MG63 (cell line): ENCODE measurements around the gene PCDH8. TPM values are rescaled to one million over a fixed set of nuclear protein-coding genes. Genes with fewer than 3 reads are reported as not detected.
A peak's percentile ranks its signal among the peaks of the same experiment; 100 is the strongest.
"Not testable (repeated sequence)": the region's sequence is repeated elsewhere in the genome, so short reads cannot be mapped to it uniquely, and the experiment has no call there.

Source experiments
- DNase-seq: peaks from one replicate; pipeline ENCODE4 v3.0.0-alpha.2; 2020
- H3K27me3 ChIP-seq: fragments of 250-450 bp; sonication (Bioruptor Pico); 2 replicates; pipeline ENCODE4 v1.5.1; 2020; ENCODE audit warnings: mild to moderate bottlenecking, moderate library complexity
- H3K36me3 ChIP-seq: fragments of 250-450 bp; sonication (Bioruptor Pico); 2 replicates; pipeline ENCODE4 v1.5.1; 2020; ENCODE audit warnings: mild to moderate bottlenecking, moderate library complexity
- H3K4me3 ChIP-seq: fragments of 250-450 bp; sonication (Bioruptor Pico); 2 replicates; pipeline ENCODE4 v1.5.1; 2020; ENCODE audit warnings: mild to moderate bottlenecking, moderate library complexity
- H3K9me3 ChIP-seq: fragments of 250-450 bp; sonication (Bioruptor Pico); 2 replicates; pipeline ENCODE4 v1.5.1; 2020; ENCODE audit warnings: mild to moderate bottlenecking, moderate library complexity
- total RNA-seq: library from RNA; depleted of rRNA; stranded (reverse); fragments of >200 nt; shearing (Covaris generic); gene quantifications from 2 replicates; pipeline ENCODE4 v1.2.3, GENCODE V29; 2014; ENCODE audit warnings: low replicate concordance

Gene PCDH8
- total RNA-seq, 1 experiment from 2014 or later, result not detected

DNA sequence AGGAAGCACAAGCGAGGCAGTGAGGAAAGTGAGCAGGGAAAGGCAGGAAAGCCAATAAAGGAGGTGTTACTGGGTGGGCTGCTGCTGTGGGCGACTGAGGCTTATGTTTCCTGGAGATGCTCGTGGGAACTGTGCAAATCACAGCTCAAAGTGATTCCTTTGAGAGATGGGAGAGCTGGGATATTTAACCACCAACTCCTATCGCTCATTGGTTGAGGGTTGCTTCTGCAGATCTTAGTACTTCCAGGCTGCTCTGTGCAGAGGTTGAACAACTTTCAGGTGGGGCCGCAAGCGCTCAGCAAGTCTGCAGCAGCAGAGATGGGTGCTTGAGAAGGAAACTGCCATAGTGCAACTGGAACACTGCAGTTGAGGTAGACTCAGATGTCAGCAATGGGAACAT is 8.4 kb downstream of the PCDH8 start:
- DNase-seq, result no peak
- H3K4me3 ChIP-seq, result no peak overlapping the region
- H3K9me3 ChIP-seq, result no peaks in the 10 kb centered on the region
- H3K27me3 ChIP-seq, result peaks cover 26% of the 10 kb centered on the region
- H3K36me3 ChIP-seq, result no peaks in the 10 kb centered on the region

- Histone ChIP-seq H3K27me3 (peaks cover 17% of the 10 kb centered on the region), H3K36me3 (no peaks in the 10 kb centered on the region), H3K9me3 (no peaks in the 10 kb centered on the region), H3K4me3 (no peak overlapping the region)
- no peak for DNase-seq
Observed at GRCh38 chr13:52838433-52839107, 9.9 kb downstream of the PCDH8 start.

DNA sequence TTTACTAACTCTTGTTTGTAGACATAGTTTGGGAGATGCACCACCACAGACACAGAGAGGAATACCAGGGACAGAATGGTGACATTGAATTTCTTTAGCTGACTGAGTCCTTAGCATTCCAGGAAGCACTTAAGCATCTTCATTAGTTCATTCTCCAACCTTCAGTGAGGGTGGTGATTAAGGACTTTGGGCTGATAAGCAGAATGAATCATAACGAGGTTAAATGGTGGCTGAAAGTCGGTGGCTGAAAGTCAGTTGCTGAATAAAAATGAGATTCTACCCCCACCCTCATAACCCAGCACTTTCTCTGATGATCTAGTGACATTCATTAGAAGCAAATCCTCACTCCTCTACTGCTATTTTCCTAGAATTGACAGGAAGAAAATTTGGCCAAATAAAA is 10.6 kb downstream of the PCDH8 start:
- DNase-seq, result no peak
- Histone ChIP-seq H3K9me3 (no peaks in the 10 kb centered on the region), H3K4me3 (no peak overlapping the region), H3K27me3 (peaks cover 10% of the 10 kb centered on the region), H3K36me3 (no peaks in the 10 kb centered on the region)

DNA sequence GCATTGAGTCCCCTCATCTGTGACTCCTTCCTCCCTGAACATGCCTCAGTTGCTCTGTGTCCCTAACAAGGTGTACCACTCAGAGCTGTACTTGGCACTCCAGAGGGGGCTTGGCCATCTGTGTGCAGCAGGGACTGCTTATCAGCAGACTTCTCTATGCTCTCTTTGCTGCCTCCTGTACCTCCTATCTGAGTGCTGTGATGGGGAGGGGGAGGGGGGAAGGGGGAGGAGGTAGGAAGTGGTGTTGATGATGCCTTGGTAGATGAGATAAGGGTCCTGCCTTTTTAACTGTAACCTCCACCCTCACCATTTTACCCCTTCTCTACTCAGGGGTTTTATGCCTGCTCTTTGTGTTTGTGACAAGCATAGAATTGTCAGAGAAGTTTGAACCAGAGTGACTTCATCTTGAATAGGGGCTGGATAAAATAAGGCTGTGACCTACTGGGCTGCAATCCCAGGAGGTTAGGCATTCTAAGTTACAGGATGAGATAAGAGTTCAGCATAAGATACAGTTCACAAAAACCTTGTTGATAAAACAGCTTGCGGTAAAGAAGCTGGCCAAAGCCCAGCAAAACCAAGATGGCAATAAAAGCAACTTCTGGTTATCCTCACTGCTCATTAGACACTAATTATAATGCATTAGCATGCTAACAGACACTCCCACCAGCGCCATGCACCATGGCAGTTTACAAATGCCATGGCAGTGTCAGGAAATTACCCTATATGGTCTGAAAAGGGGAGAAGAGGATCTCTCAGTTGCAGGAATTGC is 13.2 kb downstream of the PCDH8 start:
- Histone ChIP-seq H3K9me3 (no peaks in the 10 kb centered on the region), H3K36me3 (no peaks in the 10 kb centered on the region), H3K27me3 (peaks cover 9% of the 10 kb centered on the region), H3K4me3 (no peak overlapping the region)
- DNase-seq, result no peak

DNA sequence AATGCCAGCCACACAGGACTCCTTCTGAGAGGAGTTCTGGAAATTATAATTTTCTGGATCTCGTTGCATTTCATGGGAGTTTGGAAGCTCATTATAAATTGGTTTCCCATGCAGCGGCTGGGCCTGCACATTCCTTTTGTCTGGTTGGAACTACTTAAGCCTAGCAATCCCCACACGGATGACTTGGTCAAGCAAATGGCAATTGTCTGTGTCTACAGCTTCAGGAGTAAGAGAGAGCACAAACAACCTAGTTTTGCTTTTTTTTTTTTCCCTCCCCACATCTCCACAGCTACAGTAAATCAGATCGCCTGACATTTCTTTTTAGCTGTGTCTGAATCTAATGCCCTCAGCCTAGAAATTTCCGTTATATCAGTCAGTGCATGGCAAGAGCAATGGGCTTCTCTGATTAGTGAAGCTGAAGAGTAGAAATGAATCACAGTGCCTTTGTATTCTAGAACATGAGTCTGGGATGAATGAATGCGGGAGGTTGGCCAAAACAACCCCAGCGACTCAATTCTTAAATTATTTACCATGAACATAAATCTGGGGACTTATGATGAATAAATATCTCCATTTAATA is 15.1 kb downstream of the PCDH8 start:
- peaks cover 5% of the 10 kb centered on the region for H3K27me3 ChIP-seq
- H3K4me3 ChIP-seq, result no peak overlapping the region
- no peak for DNase-seq
- H3K9me3 ChIP-seq, result no peaks in the 10 kb centered on the region
- H3K36me3 ChIP-seq, result no peaks in the 10 kb centered on the region

DNA sequence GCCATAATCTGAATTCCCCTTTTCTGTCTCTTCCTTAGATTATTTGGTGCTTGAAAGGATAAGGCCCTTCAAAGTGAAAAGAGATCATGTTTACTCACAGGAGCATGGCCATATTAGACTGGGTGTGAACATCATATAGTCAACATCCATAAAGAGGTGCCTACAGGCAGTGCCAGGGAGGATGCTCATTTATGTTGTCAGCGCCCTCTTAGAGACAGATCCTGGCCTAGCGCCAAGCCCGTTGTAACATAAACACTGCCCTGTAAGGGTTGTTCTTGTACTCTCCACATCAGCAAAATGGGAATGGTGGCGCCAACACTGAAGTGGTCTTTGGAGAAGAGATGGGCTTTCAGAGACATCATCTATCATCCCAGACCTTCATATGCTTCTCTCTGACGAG is 16.1 kb downstream of the PCDH8 start:
- Histone ChIP-seq H3K36me3 (no peaks in the 10 kb centered on the region), H3K27me3 (peaks cover 2% of the 10 kb centered on the region), H3K4me3 (no peak overlapping the region), H3K9me3 (no peaks in the 10 kb centered on the region)
- no peak for DNase-seq

GRCh38 chr13:52830946-52831345 is 17.5 kb downstream of the PCDH8 start:
- Histone ChIP-seq H3K4me3 (no peak overlapping the region), H3K9me3 (no peaks in the 10 kb centered on the region), H3K36me3 (no peaks in the 10 kb centered on the region), H3K27me3 (peaks cover 2% of the 10 kb centered on the region)
- DNase-seq, result no peak

- peaks cover 2% of the 10 kb centered on the region for H3K27me3 ChIP-seq
- no peaks in the 10 kb centered on the region for H3K9me3 ChIP-seq
- no peak overlapping the region for H3K4me3 ChIP-seq
- DNase-seq, result peak; percentile 19
- no peaks in the 10 kb centered on the region for H3K36me3 ChIP-seq
Observed at GRCh38 chr13:52827839-52828238, 20.6 kb downstream of the PCDH8 start.

DNA sequence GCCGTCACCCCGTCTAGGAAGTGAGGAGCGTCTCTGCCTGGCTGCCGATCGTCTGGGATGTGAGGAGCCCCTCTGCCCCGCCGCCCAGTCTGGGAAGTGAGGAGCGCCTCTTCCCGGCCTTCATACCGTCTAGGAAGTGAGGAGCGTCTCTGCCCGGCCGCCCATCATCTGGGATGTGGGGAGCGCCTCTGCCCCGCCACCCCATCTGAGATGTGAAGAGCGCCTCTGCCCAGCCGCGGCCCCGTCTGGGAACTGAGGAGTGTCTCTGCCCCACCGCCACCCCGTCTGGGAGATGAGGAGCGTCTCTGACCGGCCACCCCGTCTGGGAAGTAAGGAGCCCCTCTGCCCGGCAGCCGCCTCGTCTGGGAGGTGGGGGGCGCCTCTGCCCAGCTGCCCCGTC is 30.6 kb downstream of the PCDH8 start:
- not testable (repeated sequence) for H3K9me3 ChIP-seq, H3K27me3 ChIP-seq, H3K36me3 ChIP-seq, DNase-seq, H3K4me3 ChIP-seq

DNA sequence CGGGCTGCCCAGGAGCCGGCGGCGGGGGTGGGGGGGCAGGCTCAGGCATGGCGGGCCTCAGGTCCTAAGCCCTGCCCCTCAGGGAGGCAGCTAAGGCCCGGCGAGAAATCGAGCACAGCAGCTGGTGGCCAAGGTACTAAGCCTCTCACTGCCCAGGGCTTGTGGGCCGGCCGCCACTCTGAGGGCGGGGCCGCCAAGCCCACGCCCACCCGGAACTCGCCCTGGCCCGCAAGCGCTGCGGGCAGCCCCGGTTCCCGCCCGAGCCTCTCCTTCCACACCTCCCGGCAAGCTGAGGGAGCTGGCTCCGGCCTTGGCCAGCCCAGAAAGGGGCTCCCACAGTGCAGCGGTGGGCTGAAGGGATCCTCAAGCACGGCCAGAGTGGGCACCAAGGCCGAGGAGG is 33.1 kb downstream of the PCDH8 start:
- Histone ChIP-seq H3K27me3 (no peaks in the 10 kb centered on the region), H3K36me3 (no peaks in the 10 kb centered on the region), H3K9me3 (no peaks in the 10 kb centered on the region), H3K4me3 (no peak overlapping the region)
- no peak for DNase-seq

DNA sequence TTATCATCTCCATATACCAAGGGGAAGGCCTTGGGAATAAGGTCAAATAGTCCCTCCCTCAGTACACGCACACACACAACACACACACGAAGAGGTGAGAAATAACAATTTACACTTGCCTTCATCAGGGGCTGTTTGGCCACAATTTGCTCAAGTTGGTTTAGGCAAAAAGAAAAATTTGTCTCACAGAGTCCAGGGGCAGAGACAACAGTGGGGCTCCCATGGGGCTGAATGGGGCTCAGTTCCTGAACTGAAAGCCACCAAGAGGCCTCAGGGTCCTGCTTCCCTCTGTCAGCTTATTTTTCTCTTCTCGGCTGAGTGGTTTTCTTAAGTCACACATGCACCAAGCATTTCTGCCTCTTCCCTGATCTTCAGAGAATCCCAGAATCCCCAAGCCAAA is 35.5 kb downstream of the PCDH8 start:
- DNase-seq, result no peak
- Histone ChIP-seq H3K27me3 (no peaks in the 10 kb centered on the region), H3K9me3 (no peaks in the 10 kb centered on the region), H3K4me3 (no peak overlapping the region), H3K36me3 (no peaks in the 10 kb centered on the region)

GRCh38 chr13:52811841-52812240 is 36.6 kb downstream of the PCDH8 start:
- no peaks in the 10 kb centered on the region for H3K27me3 ChIP-seq
- H3K4me3 ChIP-seq, result no peak overlapping the region
- no peaks in the 10 kb centered on the region for H3K9me3 ChIP-seq
- no peaks in the 10 kb centered on the region for H3K36me3 ChIP-seq
- DNase-seq, result no peak

DNA sequence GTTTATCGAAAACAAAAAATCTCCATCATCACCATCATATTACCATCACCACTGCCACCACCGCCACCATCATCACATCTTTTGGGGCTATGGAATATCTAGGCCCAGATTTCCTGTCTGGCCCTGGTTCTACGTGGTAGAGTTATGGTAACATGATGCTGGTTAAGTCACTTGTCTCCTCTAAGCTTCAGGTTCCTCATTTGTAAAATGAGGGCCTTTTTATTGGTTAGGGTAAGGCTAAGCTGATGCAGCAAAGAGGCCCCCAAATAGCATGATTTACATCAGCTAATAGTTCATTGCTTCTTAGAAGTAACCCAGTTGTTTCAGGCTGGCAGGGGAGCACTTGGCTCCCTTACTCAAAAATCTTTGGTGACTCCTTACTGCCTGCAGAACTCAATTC is 37.9 kb downstream of the PCDH8 start:
- Histone ChIP-seq H3K4me3 (no peak overlapping the region), H3K36me3 (no peaks in the 10 kb centered on the region), H3K9me3 (no peaks in the 10 kb centered on the region), H3K27me3 (peaks cover 3% of the 10 kb centered on the region; the same call in 1 of the 2 replicates)
- DNase-seq, result no peak

DNA sequence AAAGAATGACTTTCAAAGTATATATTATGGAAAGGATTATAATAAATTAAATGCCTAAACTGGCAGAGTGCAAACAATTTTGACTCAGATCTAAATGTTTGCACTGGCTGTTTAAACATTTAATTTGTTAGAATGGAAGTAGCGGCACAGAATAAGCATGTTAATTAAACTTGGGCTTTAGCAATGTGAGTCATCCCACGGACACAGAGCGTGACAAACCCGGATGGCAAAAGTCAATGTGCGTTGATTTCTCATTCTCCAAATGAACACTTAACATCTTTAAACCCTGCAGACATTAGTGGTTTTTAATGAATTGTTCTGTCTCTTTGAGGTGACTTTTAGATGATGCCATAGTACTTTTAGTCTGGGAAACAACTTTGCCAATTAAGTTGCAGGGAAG is 38.4 kb downstream of the PCDH8 start:
- Histone ChIP-seq H3K9me3 (no peaks in the 10 kb centered on the region), H3K36me3 (no peaks in the 10 kb centered on the region), H3K4me3 (no peak overlapping the region), H3K27me3 (peaks cover 3% of the 10 kb centered on the region; the same call in 1 of the 2 replicates)
- no peak for DNase-seq

GRCh38 chr13:52809310-52809769 is 39.1 kb downstream of the PCDH8 start:
- no peak overlapping the region for H3K4me3 ChIP-seq
- H3K36me3 ChIP-seq, result no peaks in the 10 kb centered on the region
- peaks cover 3% of the 10 kb centered on the region; the same call in 1 of the 2 replicates for H3K27me3 ChIP-seq
- DNase-seq, result peak; percentile 53
- no peaks in the 10 kb centered on the region for H3K9me3 ChIP-seq

GRCh38 chr13:52808842-52809219 is 39.6 kb downstream of the PCDH8 start:
- no peaks in the 10 kb centered on the region for H3K36me3 ChIP-seq
- no peak overlapping the region for H3K4me3 ChIP-seq
- no peak for DNase-seq
- H3K27me3 ChIP-seq, result peaks cover 3% of the 10 kb centered on the region; the same call in 1 of the 2 replicates
- H3K9me3 ChIP-seq, result no peaks in the 10 kb centered on the region

DNA sequence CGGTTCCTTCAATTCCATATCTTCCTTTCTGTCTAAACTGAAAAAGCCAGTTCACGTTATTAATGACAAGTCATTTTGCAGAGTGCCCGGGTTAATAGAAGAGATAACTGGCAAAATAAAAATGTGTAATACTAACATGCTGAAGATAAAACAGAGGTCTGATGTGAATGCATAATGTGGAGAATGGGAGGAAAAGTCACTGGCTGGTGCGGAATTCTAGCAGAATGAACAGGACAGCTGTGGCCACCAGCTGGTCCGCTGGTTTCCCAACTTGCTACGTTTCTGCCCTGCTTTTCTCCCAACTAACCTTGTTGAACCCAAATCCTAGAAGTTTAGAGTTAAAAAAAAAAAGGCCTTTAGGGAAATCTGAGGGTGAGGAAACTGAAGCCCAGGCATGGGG is 42.4 kb downstream of the PCDH8 start:
- Histone ChIP-seq H3K9me3 (no peaks in the 10 kb centered on the region), H3K36me3 (no peaks in the 10 kb centered on the region), H3K27me3 (peaks cover 3% of the 10 kb centered on the region; the same call in 1 of the 2 replicates), H3K4me3 (no peak overlapping the region)
- no peak for DNase-seq
